ENCODE measurements around the gene TELO2.

- TF ChIP-seq CTCF (IDR thresholded peaks at IDR 0.05): no peak
- TF ChIP-seq CBX8 (IDR thresholded peaks at IDR 0.05): no peak
- no peak for TF ChIP-seq CEBPB (IDR thresholded peaks at IDR 0.05)
- TF ChIP-seq RAD21 (conservative IDR thresholded peaks at IDR 0.05 in 1 of 2, IDR thresholded peaks at IDR 0.05 in 1 of 2): no peak
- no peak for TF ChIP-seq HOXB13 (CRISPR knock-in tag; IDR thresholded peaks at IDR 0.05; ENCODE audit: low read depth)
- no peak for TF ChIP-seq POLR2A (IDR thresholded peaks at IDR 0.05; ENCODE audit: low read length)
- TF ChIP-seq MAFK (IDR thresholded peaks at IDR 0.05; ENCODE audit: partially characterized antibody): no peak
- no peak for TF ChIP-seq EHMT2 (IDR thresholded peaks at IDR 0.05; ENCODE audit: low read depth)
- no peak for TF ChIP-seq ESRRA (IDR thresholded peaks at IDR 0.05; ENCODE audit: borderline replicate concordance, low read length)
- no peak for TF ChIP-seq EP300 (IDR thresholded peaks at IDR 0.05)
- no peak for TF ChIP-seq CHD4 (IDR thresholded peaks at IDR 0.05; ENCODE audit: borderline replicate concordance)
- TF ChIP-seq SMC3 (IDR thresholded peaks at IDR 0.05): no peak
- no peak for TF ChIP-seq E2F6 (IDR thresholded peaks at IDR 0.05; ENCODE audit: borderline replicate concordance, low read depth)
- no peak for TF ChIP-seq RFX5 (IDR thresholded peaks at IDR 0.05)
Observed at GRCh38 chr16:1539720-1540555, 46.8 kb downstream of the TELO2 start.

Data from A549 (cell line).